ENCODE measurements around the gene AP3S2.

AP3S2 gene

GRCh38 chr15:89812847-89813320 is 80.9 kb downstream of the AP3S2 start:
- no peak for DNase-seq

GRCh38 chr15:89812011-89812846 is 81.6 kb downstream of the AP3S2 start:
- DNase-seq = no peak

GRCh38 chr15:89810837-89811236 is 83.0 kb downstream of the AP3S2 start:
- no peak for DNase-seq

- DNase-seq = no peak
These were observed 84.0 kb downstream of the AP3S2 start for GRCh38 chr15:89809787-89810148.

GRCh38 chr15:89809093-89809786 is 84.6 kb downstream of the AP3S2 start:
- no peak for DNase-seq

GRCh38 chr15:89808160-89808870 is 85.5 kb downstream of the AP3S2 start:
- no peak for DNase-seq

- no peak for DNase-seq
These were observed 86.1 kb downstream of the AP3S2 start for GRCh38 chr15:89807689-89808088.

GRCh38 chr15:89806559-89807550 is 86.9 kb downstream of the AP3S2 start:
- DNase-seq = no peak

- no peak for DNase-seq
These were observed 87.6 kb downstream of the AP3S2 start for GRCh38 chr15:89806210-89806558.

- DNase-seq = no peak
These were observed 88.3 kb downstream of the AP3S2 start for GRCh38 chr15:89805241-89806209.

GRCh38 chr15:89803941-89804800 is 89.6 kb downstream of the AP3S2 start:
- DNase-seq = no peak

GRCh38 chr15:89802986-89803824 is 90.6 kb downstream of the AP3S2 start:
- no peak for DNase-seq

GRCh38 chr15:89802231-89802928 is 91.4 kb downstream of the AP3S2 start:
- DNase-seq = no peak

- no peak for DNase-seq
These were observed 92.2 kb downstream of the AP3S2 start for GRCh38 chr15:89801471-89802195.

GRCh38 chr15:89799918-89800498 is 93.8 kb downstream of the AP3S2 start:
- DNase-seq = no peak

- DNase-seq = no peak
These were observed 94.5 kb downstream of the AP3S2 start for GRCh38 chr15:89799011-89799911.

Data from activated CD4-positive, alpha-beta T cell treated with anti-CD3 and anti-CD28 coated beads, Interleukin-2, Interleukin-6, amounts not matched to agents 100 ng/mL and 50 ng/mL, durations not matched to agents 16 hours and 8 hours (primary cell).